SK-N-SH treated with all-trans-retinoic acid at 6 μM for 48 hours (cell line): Measurements from ENCODE around the gene RSL1D1.

Experiments used
- ATAC-seq: fragments of 200-7000 bp; cut with Tn5 transposase; 3 replicates; pipeline ENCODE4 v1.9.1; 2020; ENCODE audit warnings: mild to moderate bottlenecking, moderate library complexity
- ARNTL ChIP-seq: fragments of 450-650 bp; formaldehyde crosslinking; IDR thresholded peaks from 2 replicates; pipeline ENCODE4 v1.5.0; 2020; ENCODE audit warnings: low read depth, mild to moderate bottlenecking, moderate library complexity, borderline replicate concordance
- BACH2 ChIP-seq: fragments of 250-450 bp; sonication (Bioruptor Pico); IDR thresholded peaks from 2 replicates; pipeline ENCODE4 v1.9.0; 2021; ENCODE audit warnings: mild to moderate bottlenecking, borderline replicate concordance
- CREB5 ChIP-seq: fragments of 250-450 bp; sonication (Bioruptor Pico); IDR thresholded peaks from 2 replicates; pipeline ENCODE4 v1.5.1; 2020; ENCODE audit warnings: low read depth, mild to moderate bottlenecking, moderate library complexity
- CSDC2 ChIP-seq: fragments of 250-450 bp; sonication (Bioruptor Pico); IDR thresholded peaks from 2 replicates; pipeline ENCODE4 v1.5.0; 2020; ENCODE audit warnings: mild to moderate bottlenecking, moderate library complexity
- CSRNP3 ChIP-seq: fragments of 250-450 bp; sonication (Bioruptor Pico); IDR thresholded peaks from 2 replicates; pipeline ENCODE4 v1.5.1; 2021; ENCODE audit warnings: mild to moderate bottlenecking, moderate library complexity
- ESRRG ChIP-seq: fragments of 250-450 bp; sonication (Bioruptor Pico); IDR thresholded peaks from 2 replicates; pipeline ENCODE4 v1.6.1; 2021; ENCODE audit warnings: mild to moderate bottlenecking
- GLIS3 ChIP-seq: fragments of 250-450 bp; sonication (Bioruptor Pico); IDR thresholded peaks from 2 replicates; pipeline ENCODE4 v1.5.0; 2020; ENCODE audit warnings: mild to moderate bottlenecking, moderate library complexity
- ISL1 ChIP-seq: fragments of 250-450 bp; sonication (Bioruptor Pico); IDR thresholded peaks from 2 replicates; pipeline ENCODE4 v2.1.2; 2022; ENCODE audit warnings: mild to moderate bottlenecking, moderate library complexity
- OSR1 ChIP-seq: fragments of 250-450 bp; sonication (Bioruptor Pico); IDR thresholded peaks from 2 replicates; pipeline ENCODE4 v1.8.0; 2022; ENCODE audit warnings: moderate library complexity, mild to moderate bottlenecking, inconsistent platforms
- PATZ1 ChIP-seq: fragments of 250-450 bp; sonication (Bioruptor Pico); IDR thresholded peaks from 2 replicates; pipeline ENCODE4 v1.8.0; 2020; ENCODE audit warnings: mild to moderate bottlenecking, moderate library complexity, borderline replicate concordance
- POU6F1 ChIP-seq: fragments of 250-450 bp; sonication (Bioruptor Pico); IDR thresholded peaks from 2 replicates; pipeline ENCODE4 v1.8.0; 2021; ENCODE audit warnings: low read depth, mild to moderate bottlenecking, moderate library complexity, borderline replicate concordance
- PPARA ChIP-seq: fragments of 250-450 bp; sonication (Bioruptor Pico); IDR thresholded peaks from 2 replicates; pipeline ENCODE4 v1.5.0; 2020; ENCODE audit warnings: mild to moderate bottlenecking, borderline replicate concordance
- RARB ChIP-seq: fragments of 250-450 bp; sonication (Bioruptor Pico); IDR thresholded peaks from 2 replicates; pipeline ENCODE4 v1.8.0; 2021; ENCODE audit warnings: mild to moderate bottlenecking, moderate library complexity
- SNAI2 ChIP-seq: fragments of 250-450 bp; sonication (Bioruptor Pico); IDR thresholded peaks from 2 replicates; pipeline ENCODE4 v1.5.0; 2020; ENCODE audit warnings: mild to moderate bottlenecking, moderate library complexity
- TCF4 ChIP-seq: fragments of 250-450 bp; sonication (Bioruptor Pico); IDR thresholded peaks from 2 replicates; pipeline ENCODE4 v1.8.0; 2021; ENCODE audit warnings: mild to moderate bottlenecking, moderate library complexity, borderline replicate concordance
- TOX ChIP-seq: fragments of 250-450 bp; sonication (Bioruptor Pico); IDR thresholded peaks from 2 replicates; pipeline ENCODE4 v1.8.0; 2021; ENCODE audit warnings: mild to moderate bottlenecking, moderate library complexity, borderline replicate concordance
- ZC3H10 ChIP-seq: fragments of 250-450 bp; sonication (Bioruptor Pico); IDR thresholded peaks from 2 replicates; pipeline ENCODE4 v1.5.1; 2021; ENCODE audit warnings: mild to moderate bottlenecking, moderate library complexity
- ZFP3 ChIP-seq: fragments of 250-450 bp; sonication (Bioruptor Pico); IDR thresholded peaks from 2 replicates; pipeline ENCODE4 v1.5.0; 2020; ENCODE audit warnings: mild to moderate bottlenecking, moderate library complexity
- ZFP30 ChIP-seq: fragments of 450-650 bp; formaldehyde crosslinking; IDR thresholded peaks from 2 replicates; pipeline ENCODE4 v1.5.0; 2022; ENCODE audit warnings: mild to moderate bottlenecking, moderate library complexity
- ZNF565 ChIP-seq: fragments of 450-650 bp; formaldehyde crosslinking; conservative IDR thresholded peaks from 2 replicates; pipeline ENCODE4 v1.5.0; 2020; ENCODE audit warnings: low read depth, mild to moderate bottlenecking, moderate library complexity
- ZNF70 ChIP-seq: fragments of 450-650 bp; formaldehyde crosslinking; IDR thresholded peaks from 2 replicates; pipeline ENCODE4 v1.5.0; 2020; ENCODE audit warnings: mild to moderate bottlenecking, moderate library complexity
- ZNF8 ChIP-seq: fragments of 450-650 bp; formaldehyde crosslinking; IDR thresholded peaks from 2 replicates; pipeline ENCODE4 v1.5.0; 2020; ENCODE audit warnings: mild to moderate bottlenecking, moderate library complexity

Gene RSL1D1

GRCh38 chr16:11875721-11876120 lies 24.4 kb upstream of the RSL1D1 start (continued):
- TF ChIP-seq PATZ1, result no peak
- TF ChIP-seq GLIS3, result no peak
- no peak for TF ChIP-seq ZFP3 (CRISPR knock-in tag)
- TF ChIP-seq ESRRG (CRISPR knock-in tag), result no peak
- no peak for TF ChIP-seq RARB

- peak; percentile 45 for ATAC-seq
- no peak for TF ChIP-seq OSR1 (CRISPR knock-in tag)
- no peak for TF ChIP-seq ZNF8 (CRISPR knock-in tag)
- TF ChIP-seq BACH2, result no peak
- no peak for TF ChIP-seq PATZ1
These were observed 19.9 kb upstream of the RSL1D1 start for GRCh38 chr16:11871193-11871592.

GRCh38 chr16:11870399-11870798 lies 19.1 kb upstream of the RSL1D1 start:
- no peak for TF ChIP-seq PATZ1
- no peak for TF ChIP-seq TOX (CRISPR knock-in tag)
- no peak for TF ChIP-seq ZNF70
- no peak for TF ChIP-seq ZNF8 (CRISPR knock-in tag)
- no peak for TF ChIP-seq TCF4 (CRISPR knock-in tag)
- no peak for TF ChIP-seq ISL1 (CRISPR knock-in tag)
- TF ChIP-seq CSRNP3 (CRISPR knock-in tag), result no peak
- TF ChIP-seq GLIS3, result no peak
- no peak for TF ChIP-seq SNAI2 (CRISPR knock-in tag)
- no peak for TF ChIP-seq OSR1 (CRISPR knock-in tag)
- TF ChIP-seq CREB5 (CRISPR knock-in tag), result no peak
- no peak for TF ChIP-seq RARB
- TF ChIP-seq PPARA (CRISPR knock-in tag), result no peak
- no peak for TF ChIP-seq ARNTL
- ATAC-seq, result no peak

GRCh38 chr16:11869353-11870228 lies 18.2 kb upstream of the RSL1D1 start:
- TF ChIP-seq ZFP3 (CRISPR knock-in tag), result no peak
- TF ChIP-seq PATZ1, result no peak
- TF ChIP-seq ISL1 (CRISPR knock-in tag), result no peak
- no peak for TF ChIP-seq PPARA (CRISPR knock-in tag)
- no peak for TF ChIP-seq ZNF565 (CRISPR knock-in tag)
- TF ChIP-seq ZFP30 (CRISPR knock-in tag), result no peak
- no peak for TF ChIP-seq ZNF8 (CRISPR knock-in tag)
- no peak for TF ChIP-seq ESRRG (CRISPR knock-in tag)
- no peak for TF ChIP-seq GLIS3
- TF ChIP-seq CSRNP3 (CRISPR knock-in tag), result no peak
- no peak for TF ChIP-seq ZC3H10 (CRISPR knock-in tag)
- TF ChIP-seq CSDC2 (CRISPR knock-in tag), result no peak
- TF ChIP-seq POU6F1, result no peak
- no peak for TF ChIP-seq SNAI2 (CRISPR knock-in tag)
- TF ChIP-seq ZNF70, result no peak
- no peak for ATAC-seq
